Neural cell (in vitro differentiated cells): ENCODE results near the gene RSPRY1.

Experiments used
- CTCF ChIP-seq: fragments of 450-650 bp; IDR thresholded peaks from 2 replicates; pipeline ENCODE4 v1.5.1; 2014; ENCODE audit warnings: antibody characterized with exemption, mild to moderate bottlenecking, moderate library complexity; ENCODE audit not compliant: poor library complexity, severe bottlenecking
- EZH2 ChIP-seq: fragments of 200-600, 300-800 bp; shearing (Covaris generic), sonication (generic); IDR thresholded peaks from 2 replicates; pipeline ENCODE4 v1.6.1; 2014; ENCODE audit warnings: antibody characterized with exemption, low read length, borderline replicate concordance, mild to moderate bottlenecking; ENCODE audit not compliant: insufficient read depth, poor library complexity, severe bottlenecking
- MXI1 ChIP-seq: fragments of 450-650 bp; conservative IDR thresholded peaks from 2 replicates; pipeline ENCODE4 v1.6.1; 2014; ENCODE audit warnings: antibody characterized with exemption, mild to moderate bottlenecking; ENCODE audit not compliant: poor library complexity, severe bottlenecking
- RAD21 ChIP-seq: fragments of 450-650 bp; conservative IDR thresholded peaks from 2 replicates; pipeline ENCODE4 v1.6.1; 2014; ENCODE audit warnings: antibody characterized with exemption, mild to moderate bottlenecking, moderate library complexity
- SMC3 ChIP-seq: fragments of 450-650 bp; conservative IDR thresholded peaks from 2 replicates; pipeline ENCODE4 v1.6.1; 2014; ENCODE audit warnings: antibody characterized with exemption, mild to moderate bottlenecking, moderate library complexity; ENCODE audit not compliant: poor library complexity

DNA sequence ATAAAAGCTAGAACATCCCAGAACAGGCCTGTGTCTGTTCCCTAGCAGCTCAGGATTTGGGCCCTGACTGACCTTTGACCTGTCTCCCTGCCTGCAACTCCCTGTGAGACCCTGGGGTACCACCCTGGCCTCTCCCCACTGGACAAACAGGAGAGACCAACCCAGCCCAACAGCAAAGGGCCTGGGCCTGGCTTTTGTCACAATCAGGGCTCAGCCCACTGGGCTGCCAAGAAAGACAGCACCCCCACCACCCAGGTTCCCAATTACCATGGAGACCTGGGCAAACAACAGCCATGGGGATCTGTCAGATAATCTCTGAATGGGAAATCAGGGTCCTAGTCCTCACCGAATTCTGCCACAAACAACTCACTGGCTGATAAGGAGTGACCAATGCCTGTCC lies 87.2 kb downstream of the RSPRY1 start:
- TF ChIP-seq CTCF (no peak), EZH2 (no peak), MXI1 (no peak), RAD21 (no peak), SMC3 (no peak)
